Mesodermal cell (in vitro differentiated cells): ENCODE results near the gene RAB11FIP5.

Source experiments
- H3K27ac ChIP-seq: 2 replicates; pipeline ENCODE4 v1.7.0; 2013; ENCODE audit warnings: mild to moderate bottlenecking, low read depth, low read length, moderate library complexity; ENCODE audit not compliant: severe bottlenecking
- H3K36me3 ChIP-seq: 2 replicates; pipeline ENCODE4 v1.7.1; 2013; ENCODE audit warnings: mild to moderate bottlenecking, low read length, moderate library complexity; ENCODE audit not compliant: control insufficient read depth, insufficient read depth
- H3K4me1 ChIP-seq: one replicate; pipeline ENCODE4 v1.7.1; 2013; ENCODE audit warnings: mild to moderate bottlenecking, low read length; ENCODE audit not compliant: insufficient read depth, control insufficient read depth, poor library complexity, severe bottlenecking
- H3K4me3 ChIP-seq: 2 replicates; pipeline ENCODE4 v1.7.0; 2013; ENCODE audit warnings: low read length, control low read depth, mild to moderate bottlenecking; ENCODE audit not compliant: insufficient read depth, poor library complexity, severe bottlenecking; ENCODE audit errors: extremely low read depth
- H3K9me3 ChIP-seq: 2 replicates; pipeline ENCODE4 v1.7.1; 2013; ENCODE audit warnings: mild to moderate bottlenecking, low read length, moderate library complexity; ENCODE audit not compliant: control insufficient read depth
- WGBS, 2 experiments: methylation state at CpG; one replicate each; pipeline ENCODE4 v1.1.5; 2013; ENCODE audit warnings: missing lambda C conversion rate in 2 of 2; ENCODE audit not compliant: insufficient coverage in 2 of 2; 5-methylcytosine and 5-hydroxymethylcytosine counted together

Gene RAB11FIP5

DNA sequence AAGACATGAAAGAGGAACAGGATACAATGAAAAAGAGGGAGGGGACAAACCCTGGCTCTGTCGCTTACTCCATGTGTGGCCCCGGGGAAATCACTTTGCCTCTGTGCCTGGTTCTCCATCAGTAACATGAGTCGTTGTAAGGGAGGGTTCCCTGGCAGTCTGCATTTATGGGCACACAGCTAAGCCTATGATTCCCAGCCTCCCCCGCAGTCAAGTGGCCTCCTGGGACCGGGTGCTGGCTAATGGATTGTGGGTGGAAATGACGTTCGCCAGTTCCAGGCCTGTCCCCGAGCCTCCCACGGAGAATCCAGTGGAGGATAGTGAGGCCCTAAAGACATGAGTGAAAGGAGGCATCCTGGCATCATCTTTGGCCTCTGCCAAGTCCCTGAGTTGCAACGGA lies 83.9 kb downstream of the RAB11FIP5 start:
- H3K4me1 ChIP-seq, result peaks cover 10% of the 10 kb centered on the region
- no peaks in the 10 kb centered on the region for H3K9me3 ChIP-seq
- no peak overlapping the region for H3K27ac ChIP-seq
- 88 to 92% methylated on average over 10 of the region's 10 CpGs for WGBS, 2 experiments
- H3K36me3 ChIP-seq, result peaks cover 2% of the 10 kb centered on the region
- H3K4me3 ChIP-seq, result no peak overlapping the region

DNA sequence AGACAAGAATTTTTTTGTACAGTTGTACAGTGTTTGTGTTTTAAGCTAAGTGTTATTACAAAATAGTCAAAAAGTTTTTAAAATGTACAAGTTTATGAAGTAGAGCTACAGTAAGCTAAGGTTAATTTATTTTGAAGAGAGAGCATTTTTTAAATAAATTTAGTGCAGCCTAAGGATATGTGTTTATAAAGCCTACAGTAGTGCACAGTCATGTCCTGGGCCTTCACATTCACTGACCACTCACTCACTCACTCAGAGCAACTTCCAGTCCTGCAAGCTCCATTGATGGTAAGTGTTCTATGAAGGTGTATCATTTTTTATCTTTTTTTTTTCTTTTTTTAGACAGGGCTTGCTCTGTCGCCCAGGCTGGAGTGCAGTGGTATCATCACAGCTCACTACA lies 85.4 kb downstream of the RAB11FIP5 start:
- H3K36me3 ChIP-seq, result peaks cover 11% of the 10 kb centered on the region
- H3K4me3 ChIP-seq, result no peak overlapping the region
- peaks cover 10% of the 10 kb centered on the region for H3K4me1 ChIP-seq
- H3K9me3 ChIP-seq, result no peaks in the 10 kb centered on the region
- WGBS, 2 experiments, result 80 to 100% methylated on average over 1 of the region's 1 CpG
- H3K27ac ChIP-seq, result no peak overlapping the region

DNA sequence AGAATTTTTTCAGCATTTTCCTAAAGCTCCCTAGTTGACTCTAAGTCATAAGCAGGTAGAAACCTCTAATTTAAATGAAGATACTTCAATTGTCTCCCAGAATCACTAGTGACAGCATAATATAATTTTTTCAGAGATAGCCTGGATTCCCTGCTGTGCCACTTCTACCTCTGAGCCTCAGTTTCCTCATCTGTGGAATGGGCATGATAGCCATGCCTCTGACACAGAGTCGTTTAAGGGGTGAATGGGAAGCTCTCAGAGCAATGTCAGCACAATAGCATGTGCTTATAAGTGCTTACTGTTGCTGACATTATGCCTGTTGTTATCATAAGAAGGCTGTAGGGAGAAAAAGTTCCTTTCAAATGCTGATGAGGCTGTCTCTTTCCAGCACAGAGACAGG lies 89.3 kb downstream of the RAB11FIP5 start:
- Histone ChIP-seq H3K36me3 (peaks cover 11% of the 10 kb centered on the region), H3K9me3 (no peaks in the 10 kb centered on the region), H3K4me1 (peaks cover 20% of the 10 kb centered on the region), H3K27ac (no peak overlapping the region), H3K4me3 (no peak overlapping the region)
- whole genome bisulfite sequencing, 2 experiments, result 46 to 54% methylated on average over 1 of the region's 1 CpG
